SK-N-MC (cell line): ENCODE data around the gene SSU72.

Source experiments
- DNase-seq: peaks from one replicate; pipeline ENCODE4 v3.0.0-alpha.2; 2011; ENCODE audit warnings: low read depth, low spot score
- H3K27ac ChIP-seq: fragments of 200-600 bp; sonication (generic); 2 replicates; pipeline ENCODE4 v1.5.1; 2016; ENCODE audit warnings: mixed run types
- H3K36me3 ChIP-seq: fragments of 200-600 bp; sonication (generic); 2 replicates; pipeline ENCODE4 v1.6.1; 2017; ENCODE audit warnings: antibody characterized with exemption, low read length, mixed read lengths; ENCODE audit not compliant: insufficient read depth
- H3K4me3 ChIP-seq: fragments of 200-600 bp; sonication (generic); 2 replicates; pipeline ENCODE4 v1.5.1; 2016
- H3K9ac ChIP-seq: fragments of 200-600 bp; sonication (generic); 2 replicates; pipeline ENCODE4 v1.8.0; 2017; ENCODE audit warnings: mixed run types, mixed read lengths; ENCODE audit not compliant: insufficient read length
- H3K9me3 ChIP-seq: fragments of 200-600 bp; sonication (generic); 2 replicates; pipeline ENCODE4 v1.6.1; 2017; ENCODE audit warnings: low read depth, mild to moderate bottlenecking, antibody characterized with exemption, low read length, moderate library complexity, mixed read lengths
- EZH2 ChIP-seq: fragments of 200-600 bp; sonication (generic); IDR thresholded peaks from one replicate; pipeline ENCODE4 v1.6.1; 2017; ENCODE audit warnings: antibody characterized with exemption
- FOXP2 ChIP-seq: optimal IDR thresholded peaks from 2 replicates; pipeline ENCODE3; 2011; ENCODE audit warnings: mild to moderate bottlenecking, moderate library complexity; ENCODE audit not compliant: insufficient read depth; ENCODE audit errors: extremely low read length, control extremely low read depth
- POLR2AphosphoS5 ChIP-seq: IDR thresholded peaks from 2 replicates; pipeline ENCODE4 v1.6.1; 2012; ENCODE audit warnings: mild to moderate bottlenecking, low read depth, low read length, borderline replicate concordance

Gene SSU72

GRCh38 chr1:1618396-1619068 is 43.9 kb upstream of the SSU72 start:
- Histone ChIP-seq H3K9me3 (no peaks in the 10 kb centered on the region), H3K9ac (no peak overlapping the region), H3K4me3 (no peak overlapping the region), H3K36me3 (no peaks in the 10 kb centered on the region), H3K27ac (no peak overlapping the region)
- no peak for TF ChIP-seq POLR2AphosphoS5
- no peak for TF ChIP-seq FOXP2
- TF ChIP-seq EZH2 = no peak
- no peak for DNase-seq

GRCh38 chr1:1617925-1618324 is 43.3 kb upstream of the SSU72 start:
- no peak overlapping the region for H3K9ac ChIP-seq
- no peak for DNase-seq

GRCh38 chr1:1617516-1617915 is 42.9 kb upstream of the SSU72 start:
- no peak overlapping the region for H3K27ac ChIP-seq
- H3K9me3 ChIP-seq = no peaks in the 10 kb centered on the region
- TF ChIP-seq POLR2AphosphoS5 = no peak
- TF ChIP-seq FOXP2 = no peak
- no peak for TF ChIP-seq EZH2
- H3K36me3 ChIP-seq = no peaks in the 10 kb centered on the region
- peak overlapping the region; percentile 99 for H3K4me3 ChIP-seq
- no peak overlapping the region for H3K9ac ChIP-seq
- no peak for DNase-seq

More at GRCh38 chr1:1617925-1618324, 43.3 kb upstream of the SSU72 start:
- H3K36me3 ChIP-seq = no peaks in the 10 kb centered on the region
- H3K27ac ChIP-seq = no peak overlapping the region
- TF ChIP-seq FOXP2 (no peak), EZH2 (no peak), POLR2AphosphoS5 (no peak)
- no peaks in the 10 kb centered on the region for H3K9me3 ChIP-seq
- no peak overlapping the region for H3K4me3 ChIP-seq

DNA sequence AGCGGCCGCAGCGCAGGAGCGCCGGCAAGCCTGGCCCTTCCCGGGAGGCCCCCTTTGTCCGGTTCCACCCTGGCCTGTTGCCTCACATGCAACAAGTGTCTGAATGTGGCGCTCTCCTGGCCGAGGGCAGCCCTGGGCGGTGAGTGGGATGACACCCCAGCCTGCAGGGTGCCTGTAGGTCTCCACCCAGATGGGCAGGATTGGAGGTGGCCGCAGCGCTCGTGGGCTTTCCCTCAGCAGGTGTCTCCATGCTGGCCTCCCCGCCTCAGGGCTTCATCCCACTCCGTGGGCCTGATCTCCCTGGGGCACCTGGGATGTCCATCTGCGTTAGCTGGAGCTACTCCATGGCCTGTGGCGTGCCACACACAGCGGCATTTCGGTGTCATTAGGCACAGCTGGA is 42.2 kb upstream of the SSU72 start:
- no peaks in the 10 kb centered on the region for H3K9me3 ChIP-seq
- peak overlapping the region; percentile 99 for H3K4me3 ChIP-seq
- DNase-seq = no peak
- TF ChIP-seq EZH2 (no peak), FOXP2 (no peak), POLR2AphosphoS5 (no peak)
- H3K36me3 ChIP-seq = no peaks in the 10 kb centered on the region
- H3K9ac ChIP-seq = peak overlapping the region; percentile 99
- H3K27ac ChIP-seq = no peak overlapping the region

- TF ChIP-seq EZH2 = no peak
- no peak for TF ChIP-seq FOXP2
- TF ChIP-seq POLR2AphosphoS5 = no peak
- H3K36me3 ChIP-seq = no peaks in the 10 kb centered on the region
- peak overlapping the region; percentile 99 for H3K4me3 ChIP-seq
- peak overlapping the region; percentile 99 for H3K9ac ChIP-seq
- H3K27ac ChIP-seq = no peak overlapping the region; the same call in 1 of the 2 replicates
- DNase-seq = no peak
- no peaks in the 10 kb centered on the region for H3K9me3 ChIP-seq
Observed at GRCh38 chr1:1616045-1616790, 41.6 kb upstream of the SSU72 start.

DNA sequence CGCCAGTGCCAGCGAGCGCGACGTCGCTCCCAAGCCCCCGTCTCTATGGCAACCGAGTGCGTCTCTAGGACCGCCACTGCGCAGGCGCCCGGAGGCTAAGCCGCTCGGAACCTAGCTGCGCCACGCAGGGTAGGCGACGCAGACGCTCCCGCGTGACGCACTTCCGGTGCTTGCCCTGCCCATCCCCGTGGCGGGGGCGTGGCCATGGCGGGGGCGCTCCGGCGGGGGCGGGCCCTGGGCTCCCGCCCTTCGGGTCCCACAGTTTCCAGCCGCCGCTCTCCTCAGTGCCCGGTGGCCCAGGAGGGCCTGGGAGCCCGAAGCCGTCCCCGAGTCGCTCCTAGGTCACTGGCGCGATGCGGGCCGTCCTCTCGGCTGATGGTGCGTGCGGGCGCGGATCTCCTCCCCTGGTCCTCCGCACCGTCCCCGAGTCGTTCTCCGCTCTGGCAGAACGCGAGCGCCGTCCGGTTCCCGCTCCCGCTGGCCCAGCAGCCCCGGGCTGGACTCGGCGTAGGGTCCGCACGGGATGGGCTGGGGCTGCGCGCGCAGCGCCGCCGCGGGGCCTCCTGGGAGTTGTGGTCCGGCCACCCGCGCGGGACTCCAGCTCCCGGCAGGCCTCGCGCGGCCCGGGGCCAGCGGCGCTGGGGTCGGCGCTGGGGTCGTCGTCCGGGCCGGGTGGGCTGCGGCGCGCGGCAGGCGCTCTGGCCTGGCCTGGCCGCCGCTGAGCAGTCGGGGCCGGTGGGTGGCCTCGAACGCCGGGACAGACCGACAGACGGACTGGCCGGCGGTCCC is 40.8 kb upstream of the SSU72 start, which contains the start of gene MIB2:
Gene MIB2 (plus strand): TSS at position 245 of the 789 bp plus-strand sequence. CDS start 7,953 bp downstream, outside the sequence.
- DNase-seq = peak; percentile 70
- TF ChIP-seq POLR2AphosphoS5 = peak; percentile 86
- no peak for TF ChIP-seq FOXP2
- Histone ChIP-seq H3K36me3 (no peaks in the 10 kb centered on the region), H3K4me3 (peak within 1 kb of the TSS; percentile 99), H3K27ac (peak within 1 kb of the TSS; percentile 99), H3K9me3 (no peaks in the 10 kb centered on the region), H3K9ac (peak within 1 kb of the TSS; percentile 99)

GRCh38 chr1:1614954-1615255 is 40.2 kb upstream of the SSU72 start:
- Histone ChIP-seq H3K27ac (peak overlapping the region; percentile 28; the same call in 1 of the 2 replicates), H3K4me3 (peak overlapping the region; percentile 99), H3K36me3 (no peaks in the 10 kb centered on the region), H3K9me3 (no peaks in the 10 kb centered on the region), H3K9ac (peak overlapping the region; percentile 72)
- TF ChIP-seq POLR2AphosphoS5 (no peak), FOXP2 (no peak), EZH2 (no peak)
- DNase-seq = no peak
